HepG2 (cell line): ENCODE measurements around the gene PIM1. TPM values are rescaled to one million over a fixed set of nuclear protein-coding genes. Genes with fewer than 3 reads are reported as not detected.

Experiments used
- CREM ChIP-seq, 2 experiments: sonication (generic) in 1 of 2; formaldehyde crosslinking in 1 of 2; IDR thresholded peaks; 2 replicates each; pipeline versions ENCODE4 v1.4.0 to v1.6.1; 2016 to 2020; ENCODE audit warnings: antibody characterized with exemption in 1 of 2, mild to moderate bottlenecking in 1 of 2, missing genetic modification reagents in 1 of 2
- CTCF ChIP-seq: sonication (generic); formaldehyde crosslinking; IDR thresholded peaks from 2 replicates; pipeline ENCODE4 v1.5.0; 2020; ENCODE audit warnings: mild to moderate bottlenecking, missing genetic modification reagents, moderate library complexity
- DZIP1 ChIP-seq: sonication (generic); formaldehyde crosslinking; IDR thresholded peaks from 2 replicates; pipeline ENCODE4 v1.5.0; 2020; ENCODE audit warnings: mild to moderate bottlenecking, missing genetic modification reagents
- KLF12 ChIP-seq: sonication (generic); formaldehyde crosslinking; IDR thresholded peaks from 2 replicates; pipeline ENCODE4 v1.4.0; 2020; ENCODE audit warnings: missing genetic modification reagents, borderline replicate concordance
- MYPOP ChIP-seq: sonication (generic); formaldehyde crosslinking; IDR thresholded peaks from 2 replicates; pipeline ENCODE4 v1.8.1; 2023; ENCODE audit warnings: mild to moderate bottlenecking, moderate library complexity, missing genetic modification reagents
- NR2F1 ChIP-seq, 2 experiments: fragments of 450-650 bp in 1 of 2; formaldehyde crosslinking in 1 of 2; IDR thresholded peaks; 2 replicates each; pipeline versions ENCODE4 v1.5.0 to v1.6.1; 2016 to 2020; ENCODE audit warnings: mild to moderate bottlenecking in 1 of 2, missing compliant biosample characterization in 1 of 2, missing genetic modification reagents in 1 of 2, moderate library complexity in 1 of 2
- REPIN1 ChIP-seq: sonication (generic); formaldehyde crosslinking; IDR thresholded peaks from 2 replicates; pipeline ENCODE4 v1.8.0; 2022; ENCODE audit warnings: missing genetic modification reagents, low read depth, mild to moderate bottlenecking, borderline replicate concordance
- TARDBP ChIP-seq: sonication (generic); formaldehyde crosslinking; IDR thresholded peaks from 2 replicates; pipeline ENCODE4 v1.8.0; 2022; ENCODE audit warnings: mild to moderate bottlenecking, missing genetic modification reagents
- TBX3 ChIP-seq: fragments of 450-650 bp; IDR thresholded peaks from 2 replicates; pipeline ENCODE4 v1.6.1; 2017; ENCODE audit warnings: antibody characterized with exemption, mild to moderate bottlenecking, inconsistent platforms, borderline replicate concordance
- ZNF543 ChIP-seq: sonication (generic); formaldehyde crosslinking; IDR thresholded peaks from 2 replicates; pipeline ENCODE4 v1.4.0; 2020; ENCODE audit warnings: mild to moderate bottlenecking, missing genetic modification reagents
- polyA plus RNA-seq, 8 experiments: library from polyadenylated mRNA; depleted of rRNA in 3 of 8; stranded (reverse) in 7 of 8; unstranded in 1 of 8; fragments of >200 nt; fragmentation: Illumina TruSeq in 4 of 8; extraction: Trizol in 4 of 8; gene quantifications; 2 replicates each; pipeline versions ENCODE4 v1.2.1 to v1.2.3, GENCODE V29; 2011 to 2016; ENCODE audit warnings: low read depth in 4 of 8, missing spikeins in 1 of 8, mixed read lengths in 1 of 8; ENCODE audit not compliant: insufficient read depth in 1 of 8
- total RNA-seq, 5 experiments: library from RNA; depleted of rRNA; stranded (reverse); fragments of >200 nt; fragmentation: Illumina TruSeq; extraction: Trizol; gene quantifications; 2 replicates each; pipeline ENCODE4 v1.2.3, GENCODE V29; 2016; ENCODE audit warnings: low read depth in 1 of 5
- TF ChIP-seq, protein P1 (sequence below): fragments of 450-650 bp; IDR thresholded peaks from 2 replicates; pipeline ENCODE4 v1.6.1; 2016
- TF ChIP-seq, protein P2 (sequence below): IDR thresholded peaks from 2 replicates; pipeline ENCODE4 v1.6.1; 2016; ENCODE audit warnings: missing biosample characterization, missing genetic modification reagents, low read depth
- TF ChIP-seq, protein P3 (sequence below): sonication (generic); formaldehyde crosslinking; IDR thresholded peaks from 2 replicates; pipeline ENCODE4 v1.4.0; 2020; ENCODE audit warnings: low read depth, missing genetic modification reagents

Gene PIM1
- total and polyA plus RNA-seq, 2 of the 13 experiments (the other 11 are each of a cell fraction or from before 2014, with no cell fraction given): 29.4 to 117 TPM

GRCh38 chr6:37127961-37128862 is 41.7 kb upstream of the PIM1 start (continued):
- peak; percentile 34 to 37; a peak in 1 of 4 replicates for TF ChIP-seq NR2F1 (CRISPR knock-in tag; IDR thresholded peaks at IDR 0.05)
- peak; percentile 69; the same call in 1 of the 2 replicates for TF ChIP-seq TARDBP (CRISPR knock-in tag)
- peak; percentile 57; the same call in 1 of the 2 replicates for TF ChIP-seq KLF12 (CRISPR knock-in tag)
- peak; percentile 85 for TF ChIP-seq CREM (IDR thresholded peaks at IDR 0.05)
- no peak for TF ChIP-seq CREM (CRISPR knock-in tag; IDR thresholded peaks at IDR 0.05)
- peak; percentile 46; the same call in 1 of the 2 replicates for TF ChIP-seq MYPOP (CRISPR knock-in tag)
- TF ChIP-seq REPIN1 (CRISPR knock-in tag): peak; percentile 63; the same call in 1 of the 2 replicates
- 0 out of 2 replicates have a peak, but pooled peaks have one; percentile 11 for TF ChIP-seq TBX3
- no peak for TF ChIP-seq ZNF543 (CRISPR knock-in tag)
- no peak for TF ChIP-seq DZIP1 (CRISPR knock-in tag)
- TF ChIP-seq, protein P1, sequence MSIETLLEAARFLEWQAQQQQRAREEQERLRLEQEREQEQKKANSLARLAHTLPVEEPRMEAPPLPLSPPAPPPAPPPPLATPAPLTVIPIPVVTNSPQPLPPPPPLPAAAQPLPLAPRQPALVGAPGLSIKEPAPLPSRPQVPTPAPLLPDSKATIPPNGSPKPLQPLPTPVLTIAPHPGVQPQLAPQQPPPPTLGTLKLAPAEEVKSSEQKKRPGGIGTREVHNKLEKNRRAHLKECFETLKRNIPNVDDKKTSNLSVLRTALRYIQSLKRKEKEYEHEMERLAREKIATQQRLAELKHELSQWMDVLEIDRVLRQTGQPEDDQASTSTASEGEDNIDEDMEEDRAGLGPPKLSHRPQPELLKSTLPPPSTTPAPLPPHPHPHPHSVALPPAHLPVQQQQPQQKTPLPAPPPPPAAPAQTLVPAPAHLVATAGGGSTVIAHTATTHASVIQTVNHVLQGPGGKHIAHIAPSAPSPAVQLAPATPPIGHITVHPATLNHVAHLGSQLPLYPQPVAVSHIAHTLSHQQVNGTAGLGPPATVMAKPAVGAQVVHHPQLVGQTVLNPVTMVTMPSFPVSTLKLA: peak; percentile 42; the same call in 1 of the 2 replicates
- TF ChIP-seq, protein P2, sequence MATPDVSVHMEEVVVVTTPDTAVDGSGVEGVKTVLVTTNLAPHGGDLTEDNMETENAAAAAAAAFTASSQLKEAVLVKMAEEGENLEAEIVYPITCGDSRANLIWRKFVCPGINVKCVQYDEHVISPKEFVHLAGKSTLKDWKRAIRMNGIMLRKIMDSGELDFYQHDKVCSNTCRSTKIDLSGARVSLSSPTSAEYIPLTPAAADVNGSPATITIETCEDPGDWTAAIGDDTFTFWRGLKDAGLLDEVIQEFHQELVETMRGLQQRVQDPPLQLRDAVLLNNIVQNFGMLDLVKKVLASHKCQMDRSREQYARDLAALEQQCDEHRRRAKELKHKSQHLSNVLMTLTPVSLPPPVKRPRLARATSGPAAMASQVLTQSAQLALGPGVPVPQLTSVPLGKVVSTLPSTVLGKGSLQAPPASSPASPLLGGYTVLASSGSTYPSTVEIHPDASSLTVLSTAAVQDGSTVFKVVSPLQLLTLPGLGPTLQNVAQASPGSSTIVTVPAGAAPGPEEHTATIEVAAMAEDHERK (CRISPR knock-in tag): no peak
- TF ChIP-seq, protein P3, sequence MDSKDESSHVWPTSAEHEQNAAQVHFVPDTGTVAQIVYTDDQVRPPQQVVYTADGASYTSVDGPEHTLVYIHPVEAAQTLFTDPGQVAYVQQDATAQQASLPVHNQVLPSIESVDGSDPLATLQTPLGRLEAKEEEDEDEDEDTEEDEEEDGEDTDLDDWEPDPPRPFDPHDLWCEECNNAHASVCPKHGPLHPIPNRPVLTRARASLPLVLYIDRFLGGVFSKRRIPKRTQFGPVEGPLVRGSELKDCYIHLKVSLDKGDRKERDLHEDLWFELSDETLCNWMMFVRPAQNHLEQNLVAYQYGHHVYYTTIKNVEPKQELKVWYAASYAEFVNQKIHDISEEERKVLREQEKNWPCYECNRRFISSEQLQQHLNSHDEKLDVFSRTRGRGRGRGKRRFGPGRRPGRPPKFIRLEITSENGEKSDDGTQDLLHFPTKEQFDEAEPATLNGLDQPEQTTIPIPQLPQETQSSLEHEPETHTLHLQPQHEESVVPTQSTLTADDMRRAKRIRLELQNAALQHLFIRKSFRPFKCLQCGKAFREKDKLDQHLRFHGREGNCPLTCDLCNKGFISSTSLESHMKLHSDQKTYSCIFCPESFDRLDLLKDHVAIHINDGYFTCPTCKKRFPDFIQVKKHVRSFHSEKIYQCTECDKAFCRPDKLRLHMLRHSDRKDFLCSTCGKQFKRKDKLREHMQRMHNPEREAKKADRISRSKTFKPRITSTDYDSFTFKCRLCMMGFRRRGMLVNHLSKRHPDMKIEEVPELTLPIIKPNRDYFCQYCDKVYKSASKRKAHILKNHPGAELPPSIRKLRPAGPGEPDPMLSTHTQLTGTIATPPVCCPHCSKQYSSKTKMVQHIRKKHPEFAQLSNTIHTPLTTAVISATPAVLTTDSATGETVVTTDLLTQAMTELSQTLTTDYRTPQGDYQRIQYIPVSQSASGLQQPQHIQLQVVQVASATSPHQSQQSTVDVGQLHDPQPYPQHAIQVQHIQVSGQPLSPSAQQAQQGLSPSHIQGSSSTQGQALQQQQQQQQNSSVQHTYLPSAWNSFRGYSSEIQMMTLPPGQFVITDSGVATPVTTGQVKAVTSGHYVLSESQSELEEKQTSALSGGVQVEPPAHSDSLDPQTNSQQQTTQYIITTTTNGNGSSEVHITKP: peak; percentile 89
- peak; percentile 73 for TF ChIP-seq CTCF (CRISPR knock-in tag)
